Measurements from ENCODE around the gene FN3KRP. TPM values are rescaled to one million over a fixed set of nuclear protein-coding genes. Genes with fewer than 3 reads are reported as not detected.

FN3KRP gene
- polyA plus RNA-seq, 1 of the 3 experiments (the other 2 are of a cell fraction): 68.2 TPM

GRCh38 chr17:82686366-82687324, 29.9 kb upstream of the FN3KRP start:
- H3K9ac ChIP-seq: no peak overlapping the region
- H3K27ac ChIP-seq (ENCODE audit: low read depth in 2 of 2, low read length in 1 of 2): no peak overlapping the region
- DNase-seq: no peak
- no peaks in the 10 kb centered on the region for H3K36me3 ChIP-seq (replicated peaks in 1 of 2; ENCODE audit: control insufficient read depth in 1 of 2, insufficient read depth in 2 of 2, low read length in 1 of 2)
- 0 out of 2 replicates have a peak, but pooled peaks cover 6% of the 10 kb centered on the region for H3K9me3 ChIP-seq
- H3K27me3 ChIP-seq (ENCODE audit: insufficient read depth): no peaks in the 10 kb centered on the region
- CTCF ChIA-PET: interaction anchor here (0.9 kb wide), 1 partner anchor 657 kb away, joined by 3 read pairs; no protein-coding TSS in a partner anchor
- H3K9me2 ChIP-seq: no peaks in the 10 kb centered on the region
- no peak overlapping the region for H3K4me3 ChIP-seq (ENCODE audit: low read depth in 2 of 2, low read length in 1 of 2)
- no peaks in the 10 kb centered on the region for H3K79me2 ChIP-seq (ENCODE audit: insufficient read depth)
- H3K4me1 ChIP-seq (ENCODE audit: control insufficient read depth in 1 of 2, insufficient read depth in 2 of 2, low read depth in 1 of 2, low read length in 1 of 2): no peaks in the 10 kb centered on the region
- no peak overlapping the region for H2AFZ ChIP-seq (ENCODE audit: low read depth)
- POLR2A ChIA-PET: no interaction called here
- no peaks in the 10 kb centered on the region for H4K20me1 ChIP-seq (ENCODE audit: insufficient read depth)
- no peak for TF ChIP-seq POLR2AphosphoS5 (IDR thresholded peaks at IDR 0.05; ENCODE audit: low read depth, low read length)
- no peak for TF ChIP-seq RXRA (IDR thresholded peaks at IDR 0.05; ENCODE audit: borderline replicate concordance, low read depth)
- TF ChIP-seq TCF12 (IDR thresholded peaks at IDR 0.05): no peak
- TF ChIP-seq FOXJ3 (CRISPR knock-in tag; IDR thresholded peaks at IDR 0.05): no peak
- H3F3A ChIP-seq (replicated peaks; ENCODE audit: insufficient read depth): no peaks in the 10 kb centered on the region
- H3K4me2 ChIP-seq: no peak overlapping the region
- 91% methylated on average over 19 of the region's 19 CpGs for WGBS (ENCODE audit: low lambda C conversion rate)

- Histone ChIP-seq H3K27ac (ENCODE audit: low read depth in 2 of 2, low read length in 1 of 2) (no peak overlapping the region), H2AFZ (ENCODE audit: low read depth) (no peak overlapping the region), H3K36me3 (replicated peaks in 1 of 2; ENCODE audit: control insufficient read depth in 1 of 2, insufficient read depth in 2 of 2, low read length in 1 of 2) (no peaks in the 10 kb centered on the region), H3K4me1 (ENCODE audit: control insufficient read depth in 1 of 2, insufficient read depth in 2 of 2, low read depth in 1 of 2, low read length in 1 of 2) (no peaks in the 10 kb centered on the region), H3F3A (replicated peaks; ENCODE audit: insufficient read depth) (no peaks in the 10 kb centered on the region), H4K20me1 (ENCODE audit: insufficient read depth) (no peaks in the 10 kb centered on the region), H3K27me3 (ENCODE audit: insufficient read depth) (no peaks in the 10 kb centered on the region), H3K9me3 (no peaks in the 10 kb centered on the region), H3K9ac (no peak overlapping the region), H3K4me2 (no peak overlapping the region), H3K9me2 (no peaks in the 10 kb centered on the region), H3K79me2 (ENCODE audit: insufficient read depth) (no peaks in the 10 kb centered on the region), H3K4me3 (ENCODE audit: low read depth in 2 of 2, low read length in 1 of 2) (no peak overlapping the region)
- ChIA-PET CTCF (interaction anchor here (0.9 kb wide), 1 partner anchor 657 kb away, joined by 3 read pairs; no protein-coding TSS in a partner anchor), POLR2A (interaction anchor here (0.7 kb wide), 1 partner anchor 11 kb away, joined by 3 read pairs; the partner anchor contains the start of gene RAB40B)
- TF ChIP-seq RXRA (IDR thresholded peaks at IDR 0.05; ENCODE audit: borderline replicate concordance, low read depth): no peak
- no peak for TF ChIP-seq EZH2phosphoT487 (IDR thresholded peaks at IDR 0.05; ENCODE audit: borderline replicate concordance, low read depth)
- TF ChIP-seq MXI1 (IDR thresholded peaks at IDR 0.05; ENCODE audit: low read depth, low read length): no peak
- TF ChIP-seq SMC3 (IDR thresholded peaks at IDR 0.05; ENCODE audit: low read depth, low read length): no peak
- TF ChIP-seq ZBTB33 (IDR thresholded peaks at IDR 0.05; ENCODE audit: borderline replicate concordance, low read depth): no peak
- TF ChIP-seq USF2 (IDR thresholded peaks at IDR 0.05; ENCODE audit: borderline replicate concordance, low read depth, low read length): no peak
- TF ChIP-seq GATA2 (CRISPR knock-in tag; IDR thresholded peaks at IDR 0.05): no peak
- no peak for TF ChIP-seq FOXM1 (IDR thresholded peaks at IDR 0.05; ENCODE audit: low read depth)
- no peak for TF ChIP-seq CHD2 (IDR thresholded peaks at IDR 0.05; ENCODE audit: low read length, partially characterized antibody)
- no peak for TF ChIP-seq EP300 (IDR thresholded peaks at IDR 0.05; ENCODE audit: borderline replicate concordance in 1 of 2, low read depth in 1 of 2, low read length in 1 of 2)
- no peak for TF ChIP-seq NFIC (IDR thresholded peaks at IDR 0.05; ENCODE audit: borderline replicate concordance)
- TF ChIP-seq RFX5 (IDR thresholded peaks at IDR 0.05; ENCODE audit: low read length): no peak
- TF ChIP-seq FOSL2 (IDR thresholded peaks at IDR 0.05; ENCODE audit: borderline replicate concordance, low read depth): no peak
- TF ChIP-seq TCF12 (IDR thresholded peaks at IDR 0.05): no peak
- TF ChIP-seq JUND (IDR thresholded peaks at IDR 0.05): no peak
- TF ChIP-seq IRF3 (IDR thresholded peaks at IDR 0.05; ENCODE audit: low read depth, low read length): no peak
- DNase-seq: no peak
- 79% methylated on average over 10 of the region's 10 CpGs for WGBS (ENCODE audit: low lambda C conversion rate)
Measured at GRCh38 chr17:82687375-82687861, 29.1 kb upstream of the FN3KRP start.

Measured in SK-N-SH (cell line).